ENCODE data around the gene BCR.

The BCR gene

GRCh38 chr22:23232094-23232905 lies 52.0 kb downstream of the BCR start:
- DNase-seq: no peak

GRCh38 chr22:23233084-23233531 lies 52.8 kb downstream of the BCR start:
- no peak for DNase-seq

- DNase-seq: no peak
Observed at GRCh38 chr22:23233752-23234408, 53.6 kb downstream of the BCR start.

- DNase-seq: no peak
Observed at GRCh38 chr22:23234409-23235161, 54.3 kb downstream of the BCR start.

- DNase-seq: no peak
Observed at GRCh38 chr22:23235425-23235824, 55.1 kb downstream of the BCR start.

GRCh38 chr22:23236026-23236425 lies 55.7 kb downstream of the BCR start:
- DNase-seq: no peak

GRCh38 chr22:23236440-23237184 lies 56.3 kb downstream of the BCR start:
- DNase-seq: no peak

GRCh38 chr22:23237201-23237798 lies 57.0 kb downstream of the BCR start:
- no peak for DNase-seq

GRCh38 chr22:23237841-23238240 lies 57.5 kb downstream of the BCR start:
- no peak for DNase-seq

GRCh38 chr22:23238707-23239106 lies 58.4 kb downstream of the BCR start:
- DNase-seq: no peak

- no peak for DNase-seq
Observed at GRCh38 chr22:23239429-23239828, 59.1 kb downstream of the BCR start.

- no peak for DNase-seq
Observed at GRCh38 chr22:23240639-23241389, 60.5 kb downstream of the BCR start.

- DNase-seq: no peak
Observed at GRCh38 chr22:23241562-23242472, 61.5 kb downstream of the BCR start.

- DNase-seq: no peak
Observed at GRCh38 chr22:23242473-23243001, 62.2 kb downstream of the BCR start.

- no peak for DNase-seq
Observed at GRCh38 chr22:23243006-23243573, 62.8 kb downstream of the BCR start.

GRCh38 chr22:23243859-23244689 lies 63.8 kb downstream of the BCR start:
- DNase-seq: no peak

GRCh38 chr22:23244690-23245044 lies 64.4 kb downstream of the BCR start:
- DNase-seq: no peak

- no peak for DNase-seq
Observed at GRCh38 chr22:23245045-23245798, 64.9 kb downstream of the BCR start.

GRCh38 chr22:23245799-23246136 lies 65.5 kb downstream of the BCR start:
- no peak for DNase-seq

All from activated CD4-positive, CD25-positive, alpha-beta regulatory T cell treated with anti-CD3 and anti-CD28 coated beads, Interleukin-2, amount 50 U/mL, for 72 hours (primary cell).